ENCODE data around the gene ELL2.

DNA sequence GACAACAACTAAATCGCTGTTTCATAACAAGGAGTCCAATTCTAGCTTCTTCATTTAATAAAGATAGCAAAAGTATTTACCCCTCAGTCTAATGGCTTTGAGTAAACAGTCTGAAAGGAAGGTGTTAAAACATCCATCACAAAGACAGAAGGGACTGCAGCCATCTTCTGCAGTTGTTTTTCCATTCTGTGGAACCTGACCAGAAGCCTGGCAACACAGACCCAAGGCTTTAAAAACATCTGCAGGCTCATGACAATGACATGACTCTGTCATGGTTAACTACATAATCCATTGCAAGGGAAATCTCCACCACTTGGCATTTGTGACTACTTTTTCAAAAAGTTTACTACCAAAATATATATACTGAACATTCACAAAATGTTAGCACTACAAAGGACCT lies 51.9 kb downstream of the ELL2 start:
- TF ChIP-seq EP300 (IDR thresholded peaks at IDR 0.05) (no peak), POLR2A (IDR thresholded peaks at IDR 0.05) (no peak), POLR2AphosphoS5 (IDR thresholded peaks at IDR 0.05) (no peak)
- TF ChIP-seq, protein P1, sequence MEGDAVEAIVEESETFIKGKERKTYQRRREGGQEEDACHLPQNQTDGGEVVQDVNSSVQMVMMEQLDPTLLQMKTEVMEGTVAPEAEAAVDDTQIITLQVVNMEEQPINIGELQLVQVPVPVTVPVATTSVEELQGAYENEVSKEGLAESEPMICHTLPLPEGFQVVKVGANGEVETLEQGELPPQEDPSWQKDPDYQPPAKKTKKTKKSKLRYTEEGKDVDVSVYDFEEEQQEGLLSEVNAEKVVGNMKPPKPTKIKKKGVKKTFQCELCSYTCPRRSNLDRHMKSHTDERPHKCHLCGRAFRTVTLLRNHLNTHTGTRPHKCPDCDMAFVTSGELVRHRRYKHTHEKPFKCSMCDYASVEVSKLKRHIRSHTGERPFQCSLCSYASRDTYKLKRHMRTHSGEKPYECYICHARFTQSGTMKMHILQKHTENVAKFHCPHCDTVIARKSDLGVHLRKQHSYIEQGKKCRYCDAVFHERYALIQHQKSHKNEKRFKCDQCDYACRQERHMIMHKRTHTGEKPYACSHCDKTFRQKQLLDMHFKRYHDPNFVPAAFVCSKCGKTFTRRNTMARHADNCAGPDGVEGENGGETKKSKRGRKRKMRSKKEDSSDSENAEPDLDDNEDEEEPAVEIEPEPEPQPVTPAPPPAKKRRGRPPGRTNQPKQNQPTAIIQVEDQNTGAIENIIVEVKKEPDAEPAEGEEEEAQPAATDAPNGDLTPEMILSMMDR (IDR thresholded peaks at IDR 0.05): no peak

Measured in sigmoid colon (tissue), 4 donors.